LHCN-M2 (cell line): ENCODE data around the gene PRR5L. TPM values are rescaled to one million over a fixed set of nuclear protein-coding genes. Genes with fewer than 3 reads are reported as not detected.

Experiments used
- DNase-seq: peaks from one replicate; pipeline ENCODE4 v3.0.0-alpha.2; 2012; ENCODE audit warnings: low read depth
- total RNA-seq: library from RNA; depleted of rRNA; stranded (reverse); fragments of >200 nt; gene quantifications from 2 replicates; pipeline ENCODE4 v1.2.3, GENCODE V29; 2014

The PRR5L gene
- total RNA-seq, 1 experiment from 2014 or later: 19.3 TPM

GRCh38 chr11:36357831-36358230 is 61.7 kb downstream of the PRR5L start:
- no peak for DNase-seq

- no peak for DNase-seq
Observed at GRCh38 chr11:36358436-36358835, 62.3 kb downstream of the PRR5L start.

- no peak for DNase-seq
Observed at GRCh38 chr11:36360318-36360717, 64.2 kb downstream of the PRR5L start.

- DNase-seq: no peak
Observed at GRCh38 chr11:36360826-36361415, 64.8 kb downstream of the PRR5L start.

GRCh38 chr11:36361472-36361871 is 65.4 kb downstream of the PRR5L start:
- DNase-seq: no peak

GRCh38 chr11:36361901-36362391 is 65.9 kb downstream of the PRR5L start:
- DNase-seq: peak; percentile 87

GRCh38 chr11:36362902-36363301 is 66.8 kb downstream of the PRR5L start:
- peak; percentile 66 for DNase-seq

- DNase-seq: no peak
Observed at GRCh38 chr11:36363361-36364268, 67.5 kb downstream of the PRR5L start.

GRCh38 chr11:36364551-36365325 is 68.7 kb downstream of the PRR5L start:
- no peak for DNase-seq

GRCh38 chr11:36365907-36366306 is 69.8 kb downstream of the PRR5L start:
- DNase-seq: no peak

GRCh38 chr11:36367806-36368680 is 72.0 kb downstream of the PRR5L start:
- DNase-seq: no peak

- DNase-seq: no peak
Observed at GRCh38 chr11:36371181-36371580, 75.1 kb downstream of the PRR5L start.

GRCh38 chr11:36371590-36371989 is 75.5 kb downstream of the PRR5L start:
- no peak for DNase-seq

GRCh38 chr11:36372101-36372771 is 76.1 kb downstream of the PRR5L start:
- peak; percentile 90 for DNase-seq

- no peak for DNase-seq
Observed at GRCh38 chr11:36373016-36374010, 77.2 kb downstream of the PRR5L start.

GRCh38 chr11:36374726-36375125 is 78.6 kb downstream of the PRR5L start:
- DNase-seq: no peak

GRCh38 chr11:36375353-36376008 is 79.4 kb downstream of the PRR5L start:
- no peak for DNase-seq

GRCh38 chr11:36376009-36376887 is 80.2 kb downstream of the PRR5L start:
- DNase-seq: no peak
